ENCODE measurements around the gene BORCS6.

DNA sequence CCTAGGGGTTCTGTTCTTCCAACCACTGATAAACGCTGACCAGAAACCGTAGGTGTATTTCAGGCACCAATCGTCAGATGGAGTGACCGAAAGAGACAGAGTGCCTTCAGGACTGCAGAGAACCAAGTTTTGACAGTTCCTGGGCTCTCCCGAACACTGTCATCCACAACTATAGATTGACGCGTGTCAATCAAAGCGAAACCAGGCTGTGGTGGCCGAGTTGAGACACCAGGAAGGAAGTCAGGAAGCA is 32.3 kb upstream of the BORCS6 start:
- TF ChIP-seq, protein P1, sequence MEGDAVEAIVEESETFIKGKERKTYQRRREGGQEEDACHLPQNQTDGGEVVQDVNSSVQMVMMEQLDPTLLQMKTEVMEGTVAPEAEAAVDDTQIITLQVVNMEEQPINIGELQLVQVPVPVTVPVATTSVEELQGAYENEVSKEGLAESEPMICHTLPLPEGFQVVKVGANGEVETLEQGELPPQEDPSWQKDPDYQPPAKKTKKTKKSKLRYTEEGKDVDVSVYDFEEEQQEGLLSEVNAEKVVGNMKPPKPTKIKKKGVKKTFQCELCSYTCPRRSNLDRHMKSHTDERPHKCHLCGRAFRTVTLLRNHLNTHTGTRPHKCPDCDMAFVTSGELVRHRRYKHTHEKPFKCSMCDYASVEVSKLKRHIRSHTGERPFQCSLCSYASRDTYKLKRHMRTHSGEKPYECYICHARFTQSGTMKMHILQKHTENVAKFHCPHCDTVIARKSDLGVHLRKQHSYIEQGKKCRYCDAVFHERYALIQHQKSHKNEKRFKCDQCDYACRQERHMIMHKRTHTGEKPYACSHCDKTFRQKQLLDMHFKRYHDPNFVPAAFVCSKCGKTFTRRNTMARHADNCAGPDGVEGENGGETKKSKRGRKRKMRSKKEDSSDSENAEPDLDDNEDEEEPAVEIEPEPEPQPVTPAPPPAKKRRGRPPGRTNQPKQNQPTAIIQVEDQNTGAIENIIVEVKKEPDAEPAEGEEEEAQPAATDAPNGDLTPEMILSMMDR (conservative IDR thresholded peaks at IDR 0.05) = no peak
- no peak for TF ChIP-seq EZH2 (IDR thresholded peaks at IDR 0.05; ENCODE audit: low read depth)

Measured in PC-9 (cell line).